ENCODE data around the gene CLEC20A.

Gene CLEC20A

DNA sequence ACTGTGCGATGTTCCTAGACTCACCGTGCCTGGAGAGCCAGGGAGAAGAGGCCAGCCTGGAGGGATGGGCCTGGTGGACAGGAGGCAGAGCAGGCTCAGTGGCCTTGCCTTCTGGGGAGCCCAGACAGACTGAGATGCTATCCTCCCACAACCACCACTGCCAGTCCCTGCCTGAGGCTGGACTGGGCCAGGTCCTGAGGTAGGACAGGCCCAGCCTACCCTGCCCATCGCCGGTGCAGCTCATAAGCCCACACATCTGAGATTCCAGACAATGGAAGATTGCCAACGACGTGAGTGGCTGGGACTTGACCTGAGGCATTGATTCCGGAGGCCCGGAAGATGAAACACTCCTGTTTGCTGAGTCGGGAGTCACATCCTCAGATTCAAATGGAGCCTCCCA, 5.8 kb downstream of the CLEC20A start:
- TF ChIP-seq, protein P1, sequence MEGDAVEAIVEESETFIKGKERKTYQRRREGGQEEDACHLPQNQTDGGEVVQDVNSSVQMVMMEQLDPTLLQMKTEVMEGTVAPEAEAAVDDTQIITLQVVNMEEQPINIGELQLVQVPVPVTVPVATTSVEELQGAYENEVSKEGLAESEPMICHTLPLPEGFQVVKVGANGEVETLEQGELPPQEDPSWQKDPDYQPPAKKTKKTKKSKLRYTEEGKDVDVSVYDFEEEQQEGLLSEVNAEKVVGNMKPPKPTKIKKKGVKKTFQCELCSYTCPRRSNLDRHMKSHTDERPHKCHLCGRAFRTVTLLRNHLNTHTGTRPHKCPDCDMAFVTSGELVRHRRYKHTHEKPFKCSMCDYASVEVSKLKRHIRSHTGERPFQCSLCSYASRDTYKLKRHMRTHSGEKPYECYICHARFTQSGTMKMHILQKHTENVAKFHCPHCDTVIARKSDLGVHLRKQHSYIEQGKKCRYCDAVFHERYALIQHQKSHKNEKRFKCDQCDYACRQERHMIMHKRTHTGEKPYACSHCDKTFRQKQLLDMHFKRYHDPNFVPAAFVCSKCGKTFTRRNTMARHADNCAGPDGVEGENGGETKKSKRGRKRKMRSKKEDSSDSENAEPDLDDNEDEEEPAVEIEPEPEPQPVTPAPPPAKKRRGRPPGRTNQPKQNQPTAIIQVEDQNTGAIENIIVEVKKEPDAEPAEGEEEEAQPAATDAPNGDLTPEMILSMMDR (conservative IDR thresholded peaks at IDR 0.05; ENCODE audit: low read depth, low read length): no peak
- H3K4me3 ChIP-seq (IDR thresholded peaks at IDR 0.05; ENCODE audit: insufficient read depth, low read depth, low read length): no peak overlapping the region
- H3K9ac ChIP-seq: no peak overlapping the region
- no peaks in the 10 kb centered on the region for H3K27me3 ChIP-seq (ENCODE audit: insufficient read depth, low read depth)
- no peaks in the 10 kb centered on the region for H3K36me3 ChIP-seq (ENCODE audit: insufficient read depth)
- H4K20me1 ChIP-seq (ENCODE audit: insufficient read depth): no peaks in the 10 kb centered on the region
- no peak overlapping the region for H2AFZ ChIP-seq (ENCODE audit: low read depth)
- no peak overlapping the region for H3K27ac ChIP-seq
- H3K4me2 ChIP-seq: no peak overlapping the region
- no peaks in the 10 kb centered on the region for H3K79me2 ChIP-seq (ENCODE audit: insufficient read depth, low read depth)
- H3K4me1 ChIP-seq (ENCODE audit: low read depth, poor library complexity, severe bottlenecking): no peaks in the 10 kb centered on the region

DNA sequence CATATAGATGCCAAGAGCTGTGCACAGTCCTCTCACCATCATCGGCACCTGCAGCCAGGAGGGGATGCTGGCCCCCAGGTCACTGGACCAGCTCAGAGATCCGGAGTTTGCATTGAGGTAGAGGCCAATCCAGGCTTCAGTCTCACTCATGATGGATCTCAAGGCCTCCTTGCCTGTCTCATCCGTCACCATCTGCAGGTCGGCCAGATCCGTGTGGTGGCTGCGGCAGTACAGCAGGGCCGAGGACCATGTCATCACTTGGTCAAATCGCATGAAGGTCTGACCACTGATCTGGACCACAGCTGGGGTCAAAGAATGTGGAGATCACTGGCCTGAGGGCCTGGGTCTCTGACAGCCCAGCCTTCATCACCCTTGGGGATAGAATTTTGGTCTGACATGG, 6.6 kb downstream of the CLEC20A start:
- no peak overlapping the region for H3K4me2 ChIP-seq
- H4K20me1 ChIP-seq (ENCODE audit: insufficient read depth): no peaks in the 10 kb centered on the region
- no peaks in the 10 kb centered on the region for H3K36me3 ChIP-seq (ENCODE audit: insufficient read depth)
- TF ChIP-seq, protein P1 (conservative IDR thresholded peaks at IDR 0.05; ENCODE audit: low read depth, low read length): no peak
- no peak overlapping the region for H3K9ac ChIP-seq
- H3K4me1 ChIP-seq (ENCODE audit: low read depth, poor library complexity, severe bottlenecking): no peaks in the 10 kb centered on the region
- H3K27ac ChIP-seq: no peak overlapping the region
- H3K4me3 ChIP-seq (IDR thresholded peaks at IDR 0.05; ENCODE audit: insufficient read depth, low read depth, low read length): no peak overlapping the region
- H3K27me3 ChIP-seq (ENCODE audit: insufficient read depth, low read depth): no peaks in the 10 kb centered on the region
- no peaks in the 10 kb centered on the region for H3K79me2 ChIP-seq (ENCODE audit: insufficient read depth, low read depth)
- H2AFZ ChIP-seq (ENCODE audit: low read depth): no peak overlapping the region

DNA sequence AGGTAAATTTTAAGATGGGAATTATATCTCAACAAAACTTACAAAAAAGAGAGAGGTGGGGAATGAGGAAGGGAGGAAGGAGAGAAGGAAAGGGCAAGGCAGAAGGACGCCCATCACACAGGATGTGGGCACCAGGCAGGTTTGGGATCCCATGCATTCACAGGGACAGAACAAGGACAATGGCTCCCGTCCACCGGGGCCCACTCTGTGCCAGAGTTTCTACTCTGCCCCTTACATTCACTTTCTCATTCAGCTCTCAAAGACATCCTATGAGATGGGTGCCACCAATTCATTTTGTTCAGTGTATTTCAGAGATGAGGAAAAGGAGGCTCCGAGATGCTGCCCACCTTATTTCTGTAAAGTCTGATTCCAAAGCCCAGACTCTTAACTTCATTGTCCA, 7.4 kb downstream of the CLEC20A start:
- Histone ChIP-seq H3K4me1 (ENCODE audit: low read depth, poor library complexity, severe bottlenecking) (no peaks in the 10 kb centered on the region), H3K9ac (no peak overlapping the region), H3K4me2 (no peak overlapping the region), H4K20me1 (ENCODE audit: insufficient read depth) (no peaks in the 10 kb centered on the region), H3K4me3 (IDR thresholded peaks at IDR 0.05; ENCODE audit: insufficient read depth, low read depth, low read length) (no peak overlapping the region), H3K27ac (no peak overlapping the region), H3K36me3 (ENCODE audit: insufficient read depth) (no peaks in the 10 kb centered on the region), H3K79me2 (ENCODE audit: insufficient read depth, low read depth) (no peaks in the 10 kb centered on the region), H2AFZ (ENCODE audit: low read depth) (no peak overlapping the region), H3K27me3 (ENCODE audit: insufficient read depth, low read depth) (no peaks in the 10 kb centered on the region)
- TF ChIP-seq, protein P1 (conservative IDR thresholded peaks at IDR 0.05; ENCODE audit: low read depth, low read length): no peak

DNA sequence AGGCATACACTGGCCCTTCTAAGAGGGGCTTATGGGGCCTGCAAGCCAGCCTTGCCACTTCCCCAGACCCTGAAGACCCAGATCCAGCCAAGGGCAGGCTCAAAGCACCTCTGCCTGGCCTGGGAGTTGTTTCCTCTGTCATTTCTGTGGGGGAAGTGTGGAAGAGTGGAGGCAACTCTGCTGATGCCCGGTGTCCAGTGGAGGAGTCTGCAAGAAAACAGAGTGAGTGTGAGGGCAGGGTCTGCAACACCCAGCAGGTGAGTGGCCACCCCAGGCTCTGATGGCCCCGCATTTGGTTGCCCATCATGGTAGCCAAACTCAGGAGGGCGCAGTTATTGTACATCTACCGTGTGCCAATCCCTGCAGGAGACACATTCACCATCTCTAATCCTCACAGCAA, 8.4 kb downstream of the CLEC20A start:
- TF ChIP-seq, protein P1 (conservative IDR thresholded peaks at IDR 0.05; ENCODE audit: low read depth, low read length): no peak

More for the DNA sequence above, 8.4 kb downstream of the CLEC20A start:
- no peak overlapping the region for H3K9ac ChIP-seq
- H3K4me3 ChIP-seq (IDR thresholded peaks at IDR 0.05; ENCODE audit: insufficient read depth, low read depth, low read length): no peak overlapping the region
- H3K4me1 ChIP-seq (ENCODE audit: low read depth, poor library complexity, severe bottlenecking): no peaks in the 10 kb centered on the region
- H3K79me2 ChIP-seq (ENCODE audit: insufficient read depth, low read depth): no peaks in the 10 kb centered on the region
- H3K36me3 ChIP-seq (ENCODE audit: insufficient read depth): no peaks in the 10 kb centered on the region
- H3K27me3 ChIP-seq (ENCODE audit: insufficient read depth, low read depth): no peaks in the 10 kb centered on the region
- H3K27ac ChIP-seq: no peak overlapping the region
- no peak overlapping the region for H2AFZ ChIP-seq (ENCODE audit: low read depth)
- no peak overlapping the region for H3K4me2 ChIP-seq
- no peaks in the 10 kb centered on the region for H4K20me1 ChIP-seq (ENCODE audit: insufficient read depth)
